Testis (tissue), 3 donors: Measurements from ENCODE around the gene UBASH3B. TPM values are rescaled to one million over a fixed set of nuclear protein-coding genes. Genes with fewer than 3 reads are reported as not detected.

Experiments
- DNase-seq: peaks from one replicate; pipeline ENCODE4 v3.0.0-alpha.2; 2019
- H3K27ac ChIP-seq, 2 donors: fragments of 200-600 bp; sonication (generic); one replicate each; pipeline ENCODE4 v1.5.1; 2019
- H3K27me3 ChIP-seq: fragments of 200-600 bp; sonication (generic); one replicate; pipeline ENCODE4 v1.5.1; 2019
- H3K36me3 ChIP-seq: fragments of 200-600 bp; sonication (generic); one replicate; pipeline ENCODE4 v1.5.1; 2017; ENCODE audit warnings: low read depth; ENCODE audit errors: missing control alignments
- H3K4me1 ChIP-seq: fragments of 200-600 bp; sonication (generic); one replicate; pipeline ENCODE4 v1.5.1; 2019
- H3K4me3 ChIP-seq, 2 donors: fragments of 200-600 bp; sonication (generic); one replicate each; pipeline ENCODE4 v1.5.1; 2017 to 2019
- H3K9me3 ChIP-seq: fragments of 200-600 bp; sonication (generic); one replicate; pipeline ENCODE4 v1.5.1; 2017
- CTCF ChIP-seq, 3 experiments: fragments of 450-650 bp in 2 of 3; fragments of 200-600 bp in 1 of 3; sonication (generic) in 1 of 3; IDR thresholded peaks; one replicate each; pipeline ENCODE4 v1.5.1; 2016 to 2019; ENCODE audit warnings: antibody characterized with exemption in 3 of 3, mild to moderate bottlenecking in 2 of 3, moderate library complexity in 1 of 3
- POLR2A ChIP-seq: fragments of 450-650 bp; IDR thresholded peaks from one replicate; pipeline ENCODE4 v1.6.1; 2017; ENCODE audit warnings: antibody characterized with exemption, mild to moderate bottlenecking, moderate library complexity
- WGBS, 2 donors: methylation state at CpG; one replicate each; pipeline ENCODE4 v1.1.5; 2018; 5-methylcytosine and 5-hydroxymethylcytosine counted together
- intact Hi-C: fragments of 100-400 bp; cut with DNase I; formaldehyde crosslinking; loops from one replicate; pipeline ENCODE4 v1.15.1; 2023; ENCODE audit warnings: low total_unique reads
- polyA plus RNA-seq: library from polyadenylated mRNA; stranded (reverse); fragments of 350-450 nt; fragmentation: Illumina TruSeq; extraction: RNeasy Lipid Tissue Mini Kit (QIAGEN cat#74804); gene quantifications from one replicate; pipeline ENCODE4 v1.2.3, GENCODE V29; 2014; ENCODE audit warnings: low read depth, low replicate concordance; ENCODE audit not compliant: insufficient read depth
- total RNA-seq, 2 donors: library from RNA; depleted of rRNA; stranded (reverse); fragments of >200 nt; gene quantifications; one replicate each; pipeline ENCODE4 v1.2.3, GENCODE V29; 2016

UBASH3B gene
- total and polyA plus RNA-seq, 3 donors from 2014 or later, result 3.9 to 20.4 (median 14.6) TPM

- peak; percentile 55 for DNase-seq
- no peak for TF ChIP-seq CTCF (IDR thresholded peaks at IDR 0.05)
- no peak for TF ChIP-seq POLR2A
- no peak overlapping the region for H3K4me3 ChIP-seq
Measured at GRCh38 chr11:122808478-122808869, 153.0 kb downstream of the UBASH3B start.

GRCh38 chr11:122809866-122810265 lies 154.3 kb downstream of the UBASH3B start:
- H3K9me3 ChIP-seq, result no peaks in the 10 kb centered on the region
- no peak overlapping the region for H3K27ac ChIP-seq
- no peak overlapping the region for H3K4me3 ChIP-seq
- WGBS, 2 donors, result 70 to 71% methylated on average over 3 of the region's 3 CpGs
- H3K36me3 ChIP-seq, result no peaks in the 10 kb centered on the region
- intact Hi-C loops, result no loop called here
- DNase-seq, result no peak
- TF ChIP-seq CTCF (IDR thresholded peaks at IDR 0.05) (no peak), POLR2A (no peak)
- H3K4me1 ChIP-seq, result peaks cover 14% of the 10 kb centered on the region
- H3K27me3 ChIP-seq, result no peaks in the 10 kb centered on the region

More at GRCh38 chr11:122808478-122808869, 153.0 kb downstream of the UBASH3B start:
- Histone ChIP-seq H3K9me3 (no peaks in the 10 kb centered on the region), H3K4me1 (peaks cover 14% of the 10 kb centered on the region), H3K27me3 (no peaks in the 10 kb centered on the region), H3K27ac (peak overlapping the region; percentile 58 to 59), H3K36me3 (no peaks in the 10 kb centered on the region)
- WGBS, 2 donors, result 23 to 25% methylated on average over 2 of the region's 2 CpGs
- intact Hi-C loops, result no loop called here

- TF ChIP-seq POLR2A (no peak), CTCF (IDR thresholded peaks at IDR 0.05) (no peak)
- 90% methylated on average over 2 of the region's 2 CpGs for WGBS, 2 donors
- Histone ChIP-seq H3K27me3 (no peaks in the 10 kb centered on the region), H3K4me3 (no peak overlapping the region), H3K4me1 (peaks cover 14% of the 10 kb centered on the region), H3K27ac (no peak overlapping the region), H3K36me3 (no peaks in the 10 kb centered on the region), H3K9me3 (no peaks in the 10 kb centered on the region)
- intact Hi-C loops, result no loop called here
- no peak for DNase-seq
Measured at GRCh38 chr11:122811721-122812120, 156.2 kb downstream of the UBASH3B start.

- WGBS, 2 donors, result 75 to 79% methylated on average over 4 of the region's 4 CpGs
- intact Hi-C loops, result no loop called here
- no peak overlapping the region for H3K27ac ChIP-seq
Measured at GRCh38 chr11:122812638-122813037, 157.1 kb downstream of the UBASH3B start.

More at GRCh38 chr11:122812638-122813037, 157.1 kb downstream of the UBASH3B start:
- no peaks in the 10 kb centered on the region for H3K27me3 ChIP-seq
- no peaks in the 10 kb centered on the region for H3K36me3 ChIP-seq
- H3K9me3 ChIP-seq, result no peaks in the 10 kb centered on the region
- peaks cover 12% of the 10 kb centered on the region for H3K4me1 ChIP-seq
- no peak for DNase-seq
- TF ChIP-seq POLR2A, result no peak
- no peak for TF ChIP-seq CTCF (IDR thresholded peaks at IDR 0.05)
- no peak overlapping the region for H3K4me3 ChIP-seq
